ENCODE measurements around the gene NLRP13. TPM values are rescaled to one million over a fixed set of nuclear protein-coding genes. Genes with fewer than 3 reads are reported as not detected.

Gene NLRP13
- polyA plus RNA-seq, 3 donors: not detected

DNA sequence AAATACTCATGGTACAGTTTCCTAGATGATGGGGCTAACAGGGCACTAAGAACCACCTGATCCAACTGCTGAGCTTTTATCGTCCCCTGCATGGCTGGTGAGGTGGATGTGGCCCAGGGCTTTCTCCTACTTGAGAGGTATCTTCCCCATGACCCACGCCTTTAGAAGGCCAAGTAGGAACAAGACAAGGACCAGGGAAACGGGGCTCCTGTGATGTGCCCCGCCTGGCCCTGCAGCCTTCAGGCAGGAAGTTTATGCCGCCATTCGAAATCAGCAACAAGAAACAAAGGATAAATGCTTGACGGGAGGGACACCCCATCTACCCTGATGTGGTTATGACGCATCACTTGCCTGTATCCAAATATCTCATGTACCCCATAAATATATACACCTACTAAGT lies 4.1 kb downstream of the NLRP13 start:
- TF ChIP-seq, protein P1, sequence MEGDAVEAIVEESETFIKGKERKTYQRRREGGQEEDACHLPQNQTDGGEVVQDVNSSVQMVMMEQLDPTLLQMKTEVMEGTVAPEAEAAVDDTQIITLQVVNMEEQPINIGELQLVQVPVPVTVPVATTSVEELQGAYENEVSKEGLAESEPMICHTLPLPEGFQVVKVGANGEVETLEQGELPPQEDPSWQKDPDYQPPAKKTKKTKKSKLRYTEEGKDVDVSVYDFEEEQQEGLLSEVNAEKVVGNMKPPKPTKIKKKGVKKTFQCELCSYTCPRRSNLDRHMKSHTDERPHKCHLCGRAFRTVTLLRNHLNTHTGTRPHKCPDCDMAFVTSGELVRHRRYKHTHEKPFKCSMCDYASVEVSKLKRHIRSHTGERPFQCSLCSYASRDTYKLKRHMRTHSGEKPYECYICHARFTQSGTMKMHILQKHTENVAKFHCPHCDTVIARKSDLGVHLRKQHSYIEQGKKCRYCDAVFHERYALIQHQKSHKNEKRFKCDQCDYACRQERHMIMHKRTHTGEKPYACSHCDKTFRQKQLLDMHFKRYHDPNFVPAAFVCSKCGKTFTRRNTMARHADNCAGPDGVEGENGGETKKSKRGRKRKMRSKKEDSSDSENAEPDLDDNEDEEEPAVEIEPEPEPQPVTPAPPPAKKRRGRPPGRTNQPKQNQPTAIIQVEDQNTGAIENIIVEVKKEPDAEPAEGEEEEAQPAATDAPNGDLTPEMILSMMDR (IDR thresholded peaks at IDR 0.05): no peak
- Histone ChIP-seq H3K4me3 (replicated peaks in 1 of 3; ENCODE audit: low read depth in 2 of 3, low read length in 3 of 3) (no peak overlapping the region), H2AFZ (ENCODE audit: insufficient read depth, low read depth, low read length, poor library complexity, severe bottlenecking) (no peak overlapping the region), H3K4me2 (replicated peaks; ENCODE audit: extremely low read depth, low read length, poor library complexity, severe bottlenecking) (no peak overlapping the region), H3K9ac (ENCODE audit: insufficient read depth, low read length, poor library complexity, severe bottlenecking) (no peak overlapping the region), H3K9me3 (replicated peaks in 1 of 2; ENCODE audit: control insufficient read depth in 1 of 2, insufficient read depth in 1 of 2, low read length in 2 of 2) (peaks cover 57 to 62% of the 10 kb centered on the region in 2 donors), H3K27me3 (ENCODE audit: control insufficient read depth in 2 of 2, insufficient read depth in 2 of 2, low read length in 2 of 2) (no peaks in the 10 kb centered on the region), H3K79me2 (ENCODE audit: insufficient read depth, low read length) (no peaks in the 10 kb centered on the region), H3K27ac (ENCODE audit: low read depth in 1 of 2, low read length in 2 of 2) (no peak overlapping the region), H3K4me1 (ENCODE audit: control insufficient read depth in 1 of 2, insufficient read depth in 2 of 2, low read length in 2 of 2) (no peaks in the 10 kb centered on the region), H4K20me1 (ENCODE audit: insufficient read depth, low read length) (no peaks in the 10 kb centered on the region), H3K36me3 (replicated peaks in 1 of 2; ENCODE audit: control insufficient read depth in 1 of 2, insufficient read depth in 2 of 2, low read length in 2 of 2) (no peaks in the 10 kb centered on the region)
- H3K27ac Mint-ChIP-seq: peak overlapping the region in 1 of 7 donors; percentile 48
- no peaks in the 10 kb centered on the region for H3K36me3 Mint-ChIP-seq
- no peaks in the 10 kb centered on the region for H3K4me1 Mint-ChIP-seq
- peaks cover 0 to 2% (median 1%) of the 10 kb centered on the region in 3 donors for H3K27me3 Mint-ChIP-seq (ENCODE audit: low read depth in 3 of 3)
- intact Hi-C loops (cut with micrococcal nuclease): no loop called here
- DNase-seq: no peak
- no peak overlapping the region for H3K4me3 Mint-ChIP-seq
- 100% methylated on average over 5 of the region's 8 CpGs for WGBS (ENCODE audit: insufficient coverage)
- peaks cover 21 to 73% (median 50%) of the 10 kb centered on the region in 7 donors for H3K9me3 Mint-ChIP-seq

DNA sequence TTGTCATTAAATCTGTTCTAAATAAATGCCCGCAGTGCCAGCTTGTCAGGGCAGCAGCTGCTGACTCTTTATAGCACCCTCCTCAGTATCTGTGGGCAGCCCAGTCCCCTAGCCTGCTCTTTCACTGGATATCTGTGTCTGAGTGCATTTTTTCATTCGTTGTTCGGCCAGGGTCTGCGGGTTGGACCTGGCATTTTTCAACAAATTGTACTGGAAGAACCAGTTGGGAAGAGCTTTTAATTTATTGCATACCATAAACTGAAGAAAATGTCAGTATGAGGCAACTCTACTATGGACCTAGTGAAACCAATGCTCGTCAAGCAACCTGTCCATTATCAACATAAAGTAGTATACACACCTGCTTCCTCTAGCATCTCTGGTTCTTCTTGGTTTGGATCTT lies 8.6 kb downstream of the NLRP13 start:
- H3K4me1 Mint-ChIP-seq: no peaks in the 10 kb centered on the region
- intact Hi-C loops (cut with micrococcal nuclease): no loop called here

More for the DNA sequence above, 8.6 kb downstream of the NLRP13 start:
- TF ChIP-seq, protein P1 (IDR thresholded peaks at IDR 0.05): no peak
- no peaks in the 10 kb centered on the region for H4K20me1 ChIP-seq (ENCODE audit: insufficient read depth, low read length)
- no peaks in the 10 kb centered on the region for H3K36me3 ChIP-seq (replicated peaks in 1 of 2; ENCODE audit: control insufficient read depth in 1 of 2, insufficient read depth in 2 of 2, low read length in 2 of 2)
- H3K27ac ChIP-seq (ENCODE audit: low read depth in 1 of 2, low read length in 2 of 2): no peak overlapping the region
- no peaks in the 10 kb centered on the region for H3K79me2 ChIP-seq (ENCODE audit: insufficient read depth, low read length)
- Mint-ChIP-seq H3K27ac (no peak overlapping the region), H3K4me3 (no peak overlapping the region), H3K9me3 (peaks cover 23 to 59% (median 47%) of the 10 kb centered on the region in 7 donors), H3K27me3 (ENCODE audit: low read depth in 3 of 3) (peaks cover 0 to 2% (median 0%) of the 10 kb centered on the region in 3 donors), H3K36me3 (no peaks in the 10 kb centered on the region)
- no peak overlapping the region for H3K4me3 ChIP-seq (replicated peaks in 1 of 3; ENCODE audit: low read depth in 2 of 3, low read length in 3 of 3)
- H3K4me2 ChIP-seq (replicated peaks; ENCODE audit: extremely low read depth, low read length, poor library complexity, severe bottlenecking): no peak overlapping the region
- H3K9ac ChIP-seq (ENCODE audit: insufficient read depth, low read length, poor library complexity, severe bottlenecking): no peak overlapping the region
- no peak overlapping the region for H2AFZ ChIP-seq (ENCODE audit: insufficient read depth, low read depth, low read length, poor library complexity, severe bottlenecking)
- H3K27me3 ChIP-seq (ENCODE audit: control insufficient read depth in 2 of 2, insufficient read depth in 2 of 2, low read length in 2 of 2): no peaks in the 10 kb centered on the region
- 60% methylated on average over 1 of the region's 5 CpGs for WGBS (ENCODE audit: insufficient coverage)
- H3K9me3 ChIP-seq (replicated peaks in 1 of 2; ENCODE audit: control insufficient read depth in 1 of 2, insufficient read depth in 1 of 2, low read length in 2 of 2): peaks cover 45 to 71% of the 10 kb centered on the region in 2 donors
- DNase-seq: no peak
- H3K4me1 ChIP-seq (ENCODE audit: control insufficient read depth in 1 of 2, insufficient read depth in 2 of 2, low read length in 2 of 2): no peaks in the 10 kb centered on the region
